Upper lobe of right lung (tissue), 1 donor: Measurements from ENCODE around the gene TMEM30A. TPM values are rescaled to one million over a fixed set of nuclear protein-coding genes. Genes with fewer than 3 reads are reported as not detected.

Experiments
- ATAC-seq: fragments of 200-7000 bp; cut with Tn5 transposase; one replicate; pipeline ENCODE4 v1.9.1; 2020; ENCODE audit warnings: mild to moderate bottlenecking, moderate library complexity
- DNase-seq: peaks from one replicate; pipeline ENCODE4 v3.0.0-alpha.2; 2020
- H3K27ac ChIP-seq: fragments of 200-600 bp; one replicate; pipeline ENCODE4 v1.8.0; 2022
- H3K27me3 ChIP-seq: fragments of 200-600 bp; one replicate; pipeline ENCODE4 v1.8.0; 2022; ENCODE audit warnings: mild to moderate bottlenecking
- H3K36me3 ChIP-seq: fragments of 200-600 bp; one replicate; pipeline ENCODE4 v1.8.0; 2022
- H3K4me1 ChIP-seq: fragments of 200-600 bp; one replicate; pipeline ENCODE4 v1.8.0; 2022
- H3K4me3 ChIP-seq: fragments of 200-600 bp; one replicate; pipeline ENCODE4 v1.8.0; 2022; ENCODE audit warnings: mild to moderate bottlenecking
- H3K9me3 ChIP-seq: fragments of 200-600 bp; one replicate; pipeline ENCODE4 v1.8.0; 2022
- intact Hi-C: fragments of 100-400 bp; cut with DNase I; formaldehyde crosslinking; loops from one replicate; pipeline ENCODE4 v1.11.0; 2022
- total RNA-seq: library from RNA; stranded (reverse); fragmentation: NEBNext Ultra II Directional; extraction: Animal tissue kit (Norgen Biotek cat#: 25700); gene quantifications from one replicate; pipeline ENCODE4 v1.2.1, GENCODE V29; 2021
- TF ChIP-seq, protein P1 (sequence below): fragments of 200-600 bp; IDR thresholded peaks from one replicate; pipeline ENCODE4 v1.8.0; 2022; ENCODE audit warnings: antibody characterized with exemption
- donor health status: DM: no; HTN: yes; CAD: no; lungs with severe emphysema.

TMEM30A gene
- total RNA-seq, 1 donor from 2014 or later = 183 TPM

DNA sequence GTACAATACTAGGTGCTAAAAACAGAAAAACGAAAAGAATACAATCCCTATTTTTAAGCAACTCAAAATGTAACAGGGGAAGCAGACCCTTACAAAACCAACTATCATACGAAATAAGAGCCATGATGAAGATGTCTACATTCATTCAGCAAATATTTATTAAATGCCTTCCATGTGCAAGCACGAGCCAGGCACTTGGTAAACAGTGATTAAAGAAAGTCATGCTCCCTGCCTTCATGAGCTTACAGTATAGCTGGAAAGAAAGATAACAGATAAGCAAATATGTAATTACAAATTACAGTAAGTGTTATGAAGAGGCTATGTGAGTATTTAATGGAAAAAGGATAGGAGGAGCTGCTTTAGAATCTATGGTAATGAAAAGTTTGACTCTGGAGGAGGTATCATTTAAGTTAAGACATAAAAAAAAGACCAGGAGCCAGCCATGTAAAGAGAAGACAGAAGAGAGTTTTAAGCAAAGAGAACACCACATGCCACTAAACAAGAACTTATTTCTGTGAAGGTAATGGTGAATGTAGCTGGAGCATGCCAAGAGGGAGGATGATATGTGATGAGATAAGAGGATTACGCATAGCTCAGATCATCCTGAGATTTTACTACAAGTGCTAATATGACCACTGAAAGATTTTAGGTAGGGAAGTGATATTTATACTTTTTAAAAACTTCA is 21.7 kb downstream of the TMEM30A start:
- Histone ChIP-seq H3K4me3 (no peak overlapping the region), H3K27ac (no peak overlapping the region), H3K27me3 (no peaks in the 10 kb centered on the region), H3K36me3 (peaks cover 74% of the 10 kb centered on the region), H3K4me1 (peaks cover 10% of the 10 kb centered on the region), H3K9me3 (no peaks in the 10 kb centered on the region)
- ATAC-seq (no peak), DNase-seq (no peak)
- intact Hi-C loops = loop anchor here (10.0 kb wide), 1 partner anchor 262 kb away; no protein-coding TSS in a partner anchor
- TF ChIP-seq, protein P1, sequence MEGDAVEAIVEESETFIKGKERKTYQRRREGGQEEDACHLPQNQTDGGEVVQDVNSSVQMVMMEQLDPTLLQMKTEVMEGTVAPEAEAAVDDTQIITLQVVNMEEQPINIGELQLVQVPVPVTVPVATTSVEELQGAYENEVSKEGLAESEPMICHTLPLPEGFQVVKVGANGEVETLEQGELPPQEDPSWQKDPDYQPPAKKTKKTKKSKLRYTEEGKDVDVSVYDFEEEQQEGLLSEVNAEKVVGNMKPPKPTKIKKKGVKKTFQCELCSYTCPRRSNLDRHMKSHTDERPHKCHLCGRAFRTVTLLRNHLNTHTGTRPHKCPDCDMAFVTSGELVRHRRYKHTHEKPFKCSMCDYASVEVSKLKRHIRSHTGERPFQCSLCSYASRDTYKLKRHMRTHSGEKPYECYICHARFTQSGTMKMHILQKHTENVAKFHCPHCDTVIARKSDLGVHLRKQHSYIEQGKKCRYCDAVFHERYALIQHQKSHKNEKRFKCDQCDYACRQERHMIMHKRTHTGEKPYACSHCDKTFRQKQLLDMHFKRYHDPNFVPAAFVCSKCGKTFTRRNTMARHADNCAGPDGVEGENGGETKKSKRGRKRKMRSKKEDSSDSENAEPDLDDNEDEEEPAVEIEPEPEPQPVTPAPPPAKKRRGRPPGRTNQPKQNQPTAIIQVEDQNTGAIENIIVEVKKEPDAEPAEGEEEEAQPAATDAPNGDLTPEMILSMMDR = no peak

DNA sequence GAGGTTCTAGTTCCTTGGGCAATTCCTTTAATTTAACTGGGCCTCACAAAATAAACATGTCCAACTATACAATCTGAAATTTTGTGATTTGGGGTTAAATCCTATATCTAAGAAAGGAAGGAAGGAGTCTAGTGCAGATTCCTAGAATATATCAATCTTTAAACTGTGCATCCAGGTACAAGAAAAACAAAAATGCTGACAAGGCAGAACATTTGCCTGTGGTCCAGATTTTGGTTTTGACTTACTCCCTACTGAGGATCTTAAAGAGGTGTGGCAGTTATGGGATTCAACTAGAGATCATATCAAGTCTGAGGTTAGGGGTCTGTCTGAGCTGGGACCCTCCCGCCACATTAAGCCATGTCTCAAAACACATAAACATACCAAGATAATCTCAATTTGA is 23.3 kb downstream of the TMEM30A start:
- Histone ChIP-seq H3K4me3 (no peak overlapping the region), H3K27me3 (no peaks in the 10 kb centered on the region), H3K9me3 (no peaks in the 10 kb centered on the region), H3K36me3 (peaks cover 90% of the 10 kb centered on the region), H3K27ac (no peak overlapping the region), H3K4me1 (no peaks in the 10 kb centered on the region)
- TF ChIP-seq, protein P1 = no peak
- intact Hi-C loops = loop anchor here (10.0 kb wide), 1 partner anchor 264 kb away; no protein-coding TSS in a partner anchor
- no peak for DNase-seq
- no peak for ATAC-seq

DNA sequence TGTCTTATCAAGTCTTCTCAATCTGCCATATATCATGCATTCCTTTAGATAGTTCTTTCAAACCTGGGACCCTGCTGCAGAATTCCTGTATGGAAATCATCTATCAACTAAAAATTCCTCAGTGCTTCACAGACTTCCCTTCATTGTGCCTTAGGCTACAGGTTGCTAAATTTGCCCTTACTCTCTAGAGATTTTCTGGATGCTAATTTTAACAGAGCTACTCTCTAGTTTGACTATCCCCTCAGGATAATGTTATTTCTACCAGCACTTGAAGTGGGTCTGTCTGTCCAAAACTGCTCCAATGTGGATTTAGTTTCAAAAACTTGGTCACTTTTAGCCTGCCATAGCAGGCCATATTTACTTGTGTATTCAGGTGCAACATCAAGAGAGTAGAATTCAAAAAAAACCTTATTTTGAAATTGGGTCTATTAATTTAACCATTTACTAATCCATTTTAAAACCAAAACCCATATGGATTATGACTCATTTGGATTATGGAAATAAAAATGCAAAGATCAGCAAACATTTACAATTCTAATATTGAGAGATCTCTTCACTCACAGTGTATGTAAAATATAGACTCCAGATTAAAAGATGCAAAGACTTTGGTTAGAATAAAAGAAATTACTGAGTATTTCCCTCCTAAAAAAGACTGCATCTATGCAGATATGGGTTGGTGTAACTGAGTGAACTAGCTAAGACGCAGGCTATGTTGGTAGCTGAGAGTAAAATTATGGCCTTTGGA is 27.1 kb downstream of the TMEM30A start:
- TF ChIP-seq, protein P1 = no peak
- no peaks in the 10 kb centered on the region for H3K27me3 ChIP-seq
- peaks cover 91% of the 10 kb centered on the region for H3K36me3 ChIP-seq
- no peaks in the 10 kb centered on the region for H3K4me1 ChIP-seq
- ATAC-seq (no peak), DNase-seq (no peak)
- no peaks in the 10 kb centered on the region for H3K9me3 ChIP-seq
- H3K4me3 ChIP-seq = no peak overlapping the region
- intact Hi-C loops = no loop called here
- H3K27ac ChIP-seq = no peak overlapping the region

DNA sequence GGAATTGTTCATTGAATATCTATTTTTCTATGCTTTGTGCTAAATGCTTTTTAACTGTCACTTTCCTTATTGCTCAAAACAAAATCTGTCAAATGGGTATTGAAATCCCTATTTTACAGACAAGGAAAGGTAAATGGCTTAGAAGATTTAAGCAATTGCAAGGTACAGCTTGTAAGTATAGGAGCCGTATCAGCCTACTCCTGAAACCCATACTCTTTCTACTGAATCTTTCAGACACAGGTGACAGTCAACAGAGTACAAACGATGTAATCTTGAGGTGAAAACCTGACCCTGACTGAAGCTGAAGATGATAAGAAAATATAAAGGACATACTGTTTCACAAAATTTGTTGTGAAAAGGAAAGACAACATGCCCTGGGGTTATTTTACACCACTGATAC is 34.0 kb downstream of the TMEM30A start:
- DNase-seq (no peak), ATAC-seq (no peak)
- intact Hi-C loops = no loop called here

DNA sequence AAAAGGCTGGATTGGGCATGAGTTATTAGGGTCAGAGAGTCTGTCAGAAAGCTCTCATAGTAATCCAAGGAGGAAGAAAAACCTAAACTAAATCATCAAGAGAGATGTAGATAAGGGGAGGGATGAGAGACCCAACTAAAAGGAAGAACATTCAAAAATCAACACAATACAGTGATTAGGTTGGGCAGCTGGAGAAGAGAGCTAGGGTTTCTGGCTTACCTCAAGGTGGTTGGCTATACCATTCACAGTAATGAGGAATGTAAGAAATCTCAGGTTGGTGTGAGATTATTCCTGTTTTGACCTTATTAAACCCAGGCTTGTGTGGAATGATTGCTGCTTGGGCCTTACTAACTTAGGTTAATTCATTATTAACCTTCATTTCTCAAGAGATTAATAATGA is 34.8 kb downstream of the TMEM30A start:
- intact Hi-C loops = no loop called here
- no peak for DNase-seq
- Histone ChIP-seq H3K27ac (no peak overlapping the region), H3K9me3 (no peaks in the 10 kb centered on the region), H3K4me3 (no peak overlapping the region), H3K4me1 (no peaks in the 10 kb centered on the region), H3K27me3 (no peaks in the 10 kb centered on the region), H3K36me3 (peaks cover 34% of the 10 kb centered on the region)
- TF ChIP-seq, protein P1 = no peak
- ATAC-seq = no peak

More for the DNA sequence above, 34.0 kb downstream of the TMEM30A start:
- H3K36me3 ChIP-seq = peaks cover 41% of the 10 kb centered on the region
- no peak overlapping the region for H3K4me3 ChIP-seq
- no peaks in the 10 kb centered on the region for H3K9me3 ChIP-seq
- no peaks in the 10 kb centered on the region for H3K4me1 ChIP-seq
- H3K27ac ChIP-seq = no peak overlapping the region
- TF ChIP-seq, protein P1 = no peak
- no peaks in the 10 kb centered on the region for H3K27me3 ChIP-seq
